CD4-positive, alpha-beta T cell (primary cell): ENCODE measurements around the gene PAWR. TPM values are rescaled to one million over a fixed set of nuclear protein-coding genes. Genes with fewer than 3 reads are reported as not detected.
"Not testable (repeated sequence)": the region's sequence is repeated elsewhere in the genome, so short reads cannot be mapped to it uniquely, and the experiment has no call there.

Experiments used
- ATAC-seq: fragments of 200-7000 bp; cut with Tn5 transposase; one replicate; pipeline ENCODE4 v1.10.0; 2022; ENCODE audit warnings: mild to moderate bottlenecking; ENCODE audit not compliant: poor library complexity
- CTCF ChIA-PET: fragments of 350-600 bp; sonication (Branson Sonifier 250); formaldehyde crosslinking; loops from one replicate; lab custom pipeline; 2021; ENCODE audit warnings: antibody characterized with exemption, inconsistent platforms; lab: Charles Lee
- POLR2A ChIA-PET: fragments of 350-600 bp; sonication (Branson Sonifier 250); formaldehyde crosslinking; loops from one replicate; lab custom pipeline; 2021; ENCODE audit warnings: antibody characterized with exemption, inconsistent platforms; lab: Charles Lee
- DNase-seq, 14 experiments: peaks; one replicate each; pipeline ENCODE4 v3.0.0-alpha.2; 2013 to 2020; ENCODE audit warnings: mixed read lengths in 2 of 14
- H3K27ac ChIP-seq, 2 donors: one replicate each; pipeline versions ENCODE4 v1.5.1 to v1.7.0; 2013; ENCODE audit warnings: low read length in 2 of 2, low read depth in 1 of 2, mild to moderate bottlenecking in 1 of 2
- H3K27me3 ChIP-seq, 2 experiments: 1 replicate in 1 of 2; 2 replicates in 1 of 2; pipeline versions ENCODE4 v1.6.1 to v1.7.0; 2013; ENCODE audit warnings: low read length in 2 of 2, control low read depth in 1 of 2, mild to moderate bottlenecking in 1 of 2, moderate library complexity in 1 of 2; ENCODE audit not compliant: insufficient read depth in 2 of 2, control insufficient read depth in 1 of 2
- H3K36me3 ChIP-seq: one replicate; pipeline ENCODE4 v1.6.1; 2013; ENCODE audit warnings: low read length, control low read depth; ENCODE audit not compliant: insufficient read depth
- H3K4me1 ChIP-seq: one replicate; pipeline ENCODE4 v1.6.1; 2013; ENCODE audit warnings: low read length, control low read depth; ENCODE audit not compliant: insufficient read depth
- H3K4me3 ChIP-seq: one replicate; pipeline ENCODE4 v1.5.1; 2013; ENCODE audit warnings: mild to moderate bottlenecking, low read length, moderate library complexity
- H3K9me3 ChIP-seq, 2 experiments: 1 replicate in 1 of 2; 2 replicates in 1 of 2; pipeline versions ENCODE4 v1.6.1 to v1.7.0; 2013; ENCODE audit warnings: low read length in 2 of 2, mild to moderate bottlenecking in 2 of 2, control low read depth in 1 of 2, moderate library complexity in 1 of 2; ENCODE audit not compliant: control insufficient read depth in 1 of 2, insufficient read depth in 1 of 2
- H3K27ac Mint-ChIP-seq: one replicate; pipeline ENCODE4 v1.8.0; 2020; ENCODE audit warnings: mixed read lengths
- H3K27me3 Mint-ChIP-seq: one replicate; pipeline ENCODE4 v1.8.0; 2021; ENCODE audit warnings: mixed read lengths
- H3K36me3 Mint-ChIP-seq: one replicate; pipeline ENCODE4 v1.8.0; 2021; ENCODE audit warnings: low read depth, mixed read lengths
- H3K4me1 Mint-ChIP-seq: one replicate; pipeline ENCODE4 v1.8.0; 2021; ENCODE audit warnings: low read depth, mixed read lengths
- H3K4me3 Mint-ChIP-seq: one replicate; pipeline ENCODE4 v1.8.0; 2020; ENCODE audit warnings: mild to moderate bottlenecking, mixed read lengths
- H3K9me3 Mint-ChIP-seq: one replicate; pipeline ENCODE4 v1.8.0; 2020; ENCODE audit warnings: mixed read lengths
- intact Hi-C, 2 experiments: fragments of 100-400 bp; cut with DNase I in 1 of 2; cut with micrococcal nuclease in 1 of 2; formaldehyde crosslinking; loops; one replicate each; pipeline versions ENCODE4 v1.15.1 to v1.9.0; 2023 to 2025; cut with DNase I, micrococcal nuclease
- total RNA-seq, 174 experiments: library from RNA in 2 of 174; stranded (reverse) in 2 of 174; gene quantifications; one replicate each; pipeline ENCODE4 v1.2.3 and lab custom pipeline; 2021 to 2026
- TF ChIP-seq, protein P1 (sequence below): fragments of 200-600 bp; IDR thresholded peaks from one replicate; pipeline ENCODE4 v1.8.0; 2022; ENCODE audit warnings: antibody characterized with exemption, mild to moderate bottlenecking

The PAWR gene
- total RNA-seq, 2 experiments from 2014 or later = 1.6 to 3.2 TPM

DNA sequence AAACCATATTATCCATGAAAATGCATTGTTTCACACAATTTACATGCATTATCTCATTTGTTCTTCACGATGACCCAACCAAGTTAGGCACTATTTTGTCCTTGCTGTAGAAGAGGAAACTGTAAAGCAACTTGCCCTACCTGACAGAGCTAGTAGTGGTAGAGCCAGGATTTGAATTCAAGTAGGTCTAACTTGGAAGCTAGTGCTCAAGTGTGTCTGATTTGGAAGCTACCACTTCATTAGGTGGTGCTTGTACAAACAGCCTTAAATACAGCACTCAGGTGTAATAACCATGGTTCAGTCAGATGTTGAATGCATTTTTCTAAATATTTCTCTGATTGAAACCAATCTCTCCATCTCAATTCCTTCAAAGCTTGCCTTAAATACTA is 123.6 kb downstream of the PAWR start:
- no peak for DNase-seq
- no peaks in the 10 kb centered on the region for H3K4me1 ChIP-seq
- intact Hi-C loops = no loop called here
- ATAC-seq = no peak
- H3K27ac ChIP-seq = no peak overlapping the region
- no peaks in the 10 kb centered on the region for H3K36me3 ChIP-seq
- H3K9me3 ChIP-seq = peaks cover 3 to 33% of the 10 kb centered on the region in 2 experiments
- no peaks in the 10 kb centered on the region for H3K27me3 ChIP-seq
- Mint-ChIP-seq H3K27ac (no peak overlapping the region), H3K4me1 (no peaks in the 10 kb centered on the region), H3K4me3 (no peak overlapping the region), H3K9me3 (no peaks in the 10 kb centered on the region), H3K36me3 (peaks cover 4% of the 10 kb centered on the region), H3K27me3 (no peaks in the 10 kb centered on the region)
- TF ChIP-seq, protein P1, sequence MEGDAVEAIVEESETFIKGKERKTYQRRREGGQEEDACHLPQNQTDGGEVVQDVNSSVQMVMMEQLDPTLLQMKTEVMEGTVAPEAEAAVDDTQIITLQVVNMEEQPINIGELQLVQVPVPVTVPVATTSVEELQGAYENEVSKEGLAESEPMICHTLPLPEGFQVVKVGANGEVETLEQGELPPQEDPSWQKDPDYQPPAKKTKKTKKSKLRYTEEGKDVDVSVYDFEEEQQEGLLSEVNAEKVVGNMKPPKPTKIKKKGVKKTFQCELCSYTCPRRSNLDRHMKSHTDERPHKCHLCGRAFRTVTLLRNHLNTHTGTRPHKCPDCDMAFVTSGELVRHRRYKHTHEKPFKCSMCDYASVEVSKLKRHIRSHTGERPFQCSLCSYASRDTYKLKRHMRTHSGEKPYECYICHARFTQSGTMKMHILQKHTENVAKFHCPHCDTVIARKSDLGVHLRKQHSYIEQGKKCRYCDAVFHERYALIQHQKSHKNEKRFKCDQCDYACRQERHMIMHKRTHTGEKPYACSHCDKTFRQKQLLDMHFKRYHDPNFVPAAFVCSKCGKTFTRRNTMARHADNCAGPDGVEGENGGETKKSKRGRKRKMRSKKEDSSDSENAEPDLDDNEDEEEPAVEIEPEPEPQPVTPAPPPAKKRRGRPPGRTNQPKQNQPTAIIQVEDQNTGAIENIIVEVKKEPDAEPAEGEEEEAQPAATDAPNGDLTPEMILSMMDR = no peak
- H3K4me3 ChIP-seq = no peak overlapping the region
- ChIA-PET CTCF (no interaction called here), POLR2A (no interaction called here)

DNA sequence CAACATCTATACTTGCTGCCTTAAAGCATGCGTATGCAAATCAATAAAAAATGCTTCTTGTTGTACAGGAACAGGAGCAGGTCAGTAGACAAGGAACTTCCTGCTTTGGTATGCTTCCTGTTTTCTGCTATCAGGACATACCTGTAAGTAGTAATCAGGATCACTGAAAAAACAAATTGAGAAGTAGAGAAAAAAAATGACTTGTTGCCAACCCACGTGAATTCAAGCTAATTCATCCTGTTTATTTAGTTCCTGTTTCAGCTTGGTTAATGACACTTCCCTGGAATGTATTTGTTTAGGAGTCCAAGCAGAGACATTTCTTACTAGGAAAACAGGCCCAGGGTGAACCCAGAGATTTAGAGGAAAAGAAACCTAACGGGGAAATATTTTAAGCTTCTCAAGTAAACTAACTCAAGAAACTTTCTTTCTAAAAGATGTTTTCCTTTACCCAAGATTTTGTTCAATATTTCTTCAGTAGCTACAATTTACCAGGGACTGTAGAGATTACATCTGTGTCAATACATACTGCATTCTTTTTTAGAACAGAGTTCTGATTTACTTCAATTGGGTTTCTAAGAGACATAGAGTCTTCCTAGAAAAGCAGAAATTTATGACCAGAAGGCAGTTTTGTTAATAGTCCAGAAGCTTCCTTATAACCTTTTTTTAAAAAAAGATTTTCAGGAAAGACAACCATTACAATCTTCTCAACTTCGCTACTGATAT is 124.2 kb downstream of the PAWR start:
- intact Hi-C loops = no loop called here
- H3K27me3 Mint-ChIP-seq = no peaks in the 10 kb centered on the region
- H3K36me3 ChIP-seq = no peaks in the 10 kb centered on the region
- peaks cover 4% of the 10 kb centered on the region for H3K36me3 Mint-ChIP-seq
- H3K27ac ChIP-seq = no peak overlapping the region
- H3K27me3 ChIP-seq = no peaks in the 10 kb centered on the region
- DNase-seq (no peak), ATAC-seq (no peak)
- CTCF ChIA-PET = no interaction called here
- H3K4me3 Mint-ChIP-seq = no peak overlapping the region
- TF ChIP-seq, protein P1 = no peak
- no peak overlapping the region for H3K27ac Mint-ChIP-seq
- no peaks in the 10 kb centered on the region for H3K9me3 Mint-ChIP-seq
- H3K4me1 ChIP-seq = no peaks in the 10 kb centered on the region
- H3K4me1 Mint-ChIP-seq = no peaks in the 10 kb centered on the region
- H3K4me3 ChIP-seq = no peak overlapping the region
- POLR2A ChIA-PET = no interaction called here
- H3K9me3 ChIP-seq = peaks cover 0 to 31% of the 10 kb centered on the region in 2 experiments

DNA sequence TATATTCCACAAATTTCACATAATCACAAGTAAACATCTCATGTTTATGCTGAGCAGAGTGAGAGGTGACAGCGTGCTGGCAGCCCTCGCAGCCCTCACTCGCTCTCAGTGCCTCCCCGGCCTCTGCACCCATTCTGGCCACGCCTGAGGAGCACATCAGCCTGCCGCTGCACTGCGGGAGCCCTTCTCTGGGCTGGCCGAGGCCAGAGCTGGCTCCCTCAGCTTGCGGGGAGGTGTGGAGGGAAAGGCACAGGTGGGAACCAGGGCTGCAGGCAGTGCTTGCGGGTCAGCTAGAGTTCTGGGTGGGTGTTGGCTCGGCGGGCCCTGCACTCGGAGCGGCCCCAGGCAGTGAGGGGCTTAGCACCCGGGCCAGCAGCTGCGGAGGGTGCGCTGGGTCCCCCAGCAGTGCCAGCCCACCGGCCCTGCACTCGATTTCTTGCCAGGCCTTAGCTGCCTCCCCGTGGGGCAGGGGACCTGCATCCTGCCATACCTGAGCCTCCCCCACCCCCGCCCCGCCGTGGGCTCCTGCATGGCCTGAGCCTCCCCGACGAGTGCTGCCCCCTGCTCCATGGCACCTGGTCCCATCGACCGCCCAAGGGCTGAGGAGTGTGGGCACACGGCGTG is 125.9 kb downstream of the PAWR start:
- H3K27me3 Mint-ChIP-seq, H3K4me3 Mint-ChIP-seq, POLR2A ChIA-PET, H3K27ac ChIP-seq, H3K27ac Mint-ChIP-seq, H3K36me3 ChIP-seq, H3K36me3 Mint-ChIP-seq, H3K27me3 ChIP-seq, CTCF ChIA-PET, H3K4me1 Mint-ChIP-seq, intact Hi-C loops, ATAC-seq, DNase-seq, H3K9me3 Mint-ChIP-seq, H3K4me1 ChIP-seq, H3K4me3 ChIP-seq: not testable (repeated sequence)
- H3K9me3 ChIP-seq = peaks cover 0 to 22% of the 10 kb centered on the region in 2 experiments
